Adipose tissue (tissue), 3 donors: ENCODE measurements around the gene KIF22. TPM values are rescaled to one million over a fixed set of nuclear protein-coding genes. Genes with fewer than 3 reads are reported as not detected.
"Not testable (repeated sequence)": the region's sequence is repeated elsewhere in the genome, so short reads cannot be mapped to it uniquely, and the experiment has no call there.

Experiments used
- H3K27ac ChIP-seq: one replicate; pipeline ENCODE4 v1.5.1; 2013; ENCODE audit warnings: low read depth, low read length
- WGBS, 3 donors: extraction: QIAGEN DNeasy Blood & Tissue Kit; methylation state at CpG; one replicate each; pipeline ENCODE4 v1.1.7; 2013; 5-methylcytosine and 5-hydroxymethylcytosine counted together
- polyA plus RNA-seq, 3 donors: library from polyadenylated mRNA; stranded (reverse); fragments of 200-250 nt; gene quantifications; one replicate each; pipeline ENCODE4 v1.2.3, GENCODE V29; 2013
- donor health status: healthy with polysubstance abuse.
- donor health status: Bipolar disorder and iron deficiency.
- donor health status: healthy.

The KIF22 gene
- polyA plus RNA-seq, 3 donors = 19.7 to 32.1 (median 29.8) TPM

GRCh38 chr16:29763326-29763725 is 27.2 kb upstream of the KIF22 start:
- H3K27ac ChIP-seq = no peak overlapping the region
- 74 to 90% (median 76%) methylated on average over 6 of the region's 6 CpGs for WGBS, 3 donors

DNA sequence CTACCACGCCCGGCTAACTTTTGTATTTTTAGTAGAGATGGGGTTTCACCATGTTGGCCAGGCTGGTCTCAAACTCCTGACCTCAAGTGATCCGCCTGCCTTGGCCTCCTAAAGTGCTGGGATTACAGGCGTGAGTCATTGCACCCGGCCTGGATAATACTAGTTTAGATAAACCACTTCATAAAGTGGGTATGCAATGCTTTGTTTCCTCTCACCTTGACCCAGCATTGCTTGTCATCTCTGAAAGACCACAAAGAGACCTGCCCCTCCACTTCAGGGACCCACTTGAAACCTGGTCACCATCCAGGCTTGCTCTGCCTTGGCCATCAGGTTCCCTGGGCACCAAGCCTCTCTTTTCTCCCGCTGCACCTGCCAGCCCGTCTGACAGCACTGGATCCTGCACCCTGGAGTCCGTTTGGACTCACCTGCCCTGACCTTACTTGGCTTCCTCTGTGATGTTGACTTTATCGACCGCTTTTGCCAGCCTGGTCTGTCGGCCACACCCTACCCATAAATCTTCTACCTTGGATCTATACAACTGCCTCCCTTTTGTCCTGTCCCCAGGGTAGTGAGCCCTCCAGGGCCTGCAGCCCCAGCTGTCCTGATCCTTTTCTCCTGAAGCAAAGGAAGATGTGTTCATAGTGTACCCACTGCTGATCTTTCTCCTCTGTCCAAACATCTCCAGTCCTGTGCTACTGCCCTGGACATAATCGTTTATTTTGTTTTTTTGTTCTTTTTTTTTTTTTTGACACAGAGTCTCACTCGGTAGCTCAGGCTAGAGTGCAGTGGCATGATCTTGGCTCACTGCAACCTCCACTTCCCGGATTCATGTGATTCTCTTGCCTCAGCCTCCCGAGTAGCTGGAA is 25.2 kb upstream of the KIF22 start:
- 31 to 78% (median 74%) methylated on average over 15 of the region's 15 CpGs for WGBS, 3 donors
- H3K27ac ChIP-seq = no peak overlapping the region

GRCh38 chr16:29766571-29766970 is 24.0 kb upstream of the KIF22 start:
- H3K27ac ChIP-seq = no peak overlapping the region
- 76 to 90% (median 77%) methylated on average over 3 of the region's 3 CpGs for WGBS, 3 donors

GRCh38 chr16:29767062-29767461 is 23.5 kb upstream of the KIF22 start:
- 92 to 95% (median 93%) methylated on average over 3 of the region's 3 CpGs for WGBS, 3 donors

DNA sequence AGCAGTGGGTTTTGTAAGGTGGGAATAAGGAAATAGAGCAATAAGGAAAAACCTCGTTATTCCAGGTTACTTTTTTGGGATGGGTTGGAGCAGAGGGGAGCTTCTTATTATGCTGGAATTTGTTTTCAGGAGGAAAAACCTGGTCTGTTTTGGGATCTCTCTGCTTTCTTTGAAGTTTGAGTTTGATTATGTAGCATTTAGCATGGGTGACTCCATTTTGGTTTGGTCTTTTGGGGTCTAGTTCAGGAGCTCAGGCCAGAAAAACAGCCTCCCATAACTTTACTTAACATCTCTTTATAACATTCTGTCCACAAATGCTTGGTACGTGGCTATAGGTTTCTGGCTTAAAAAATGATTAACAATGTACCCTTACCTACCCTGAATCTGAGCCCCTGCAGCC is 21.0 kb upstream of the KIF22 start:
- no peak overlapping the region for H3K27ac ChIP-seq
- 82 to 96% (median 82%) methylated on average over 2 of the region's 2 CpGs for WGBS, 3 donors

More at GRCh38 chr16:29767062-29767461, 23.5 kb upstream of the KIF22 start:
- H3K27ac ChIP-seq = no peak overlapping the region

- no peak overlapping the region for H3K27ac ChIP-seq
- WGBS, 3 donors = 67 to 85% (median 67%) methylated on average over 7 of the region's 7 CpGs
Measured at GRCh38 chr16:29770250-29770929, 20.2 kb upstream of the KIF22 start.

DNA sequence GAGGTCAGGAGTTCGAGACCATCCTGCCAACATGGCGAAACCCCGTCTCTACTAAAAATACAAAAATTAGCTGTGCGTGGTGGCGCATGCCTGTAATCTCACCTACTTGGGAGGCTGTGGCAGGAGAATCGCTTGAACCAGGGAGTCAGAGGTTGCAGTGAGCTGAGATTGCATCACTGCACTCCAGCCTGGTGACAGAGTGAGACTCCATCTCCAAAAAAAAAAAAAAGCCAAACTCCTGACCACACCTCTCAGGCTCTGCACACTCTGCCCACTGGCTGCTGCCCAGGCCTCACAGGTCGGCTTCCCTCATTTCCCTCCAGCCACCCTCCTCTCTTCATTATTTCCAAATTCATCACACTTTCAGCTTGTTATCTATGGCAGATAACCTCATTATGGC is 18.2 kb upstream of the KIF22 start:
- 78 to 85% (median 82%) methylated on average over 7 of the region's 7 CpGs for WGBS, 3 donors
- H3K27ac ChIP-seq = not testable (repeated sequence)

DNA sequence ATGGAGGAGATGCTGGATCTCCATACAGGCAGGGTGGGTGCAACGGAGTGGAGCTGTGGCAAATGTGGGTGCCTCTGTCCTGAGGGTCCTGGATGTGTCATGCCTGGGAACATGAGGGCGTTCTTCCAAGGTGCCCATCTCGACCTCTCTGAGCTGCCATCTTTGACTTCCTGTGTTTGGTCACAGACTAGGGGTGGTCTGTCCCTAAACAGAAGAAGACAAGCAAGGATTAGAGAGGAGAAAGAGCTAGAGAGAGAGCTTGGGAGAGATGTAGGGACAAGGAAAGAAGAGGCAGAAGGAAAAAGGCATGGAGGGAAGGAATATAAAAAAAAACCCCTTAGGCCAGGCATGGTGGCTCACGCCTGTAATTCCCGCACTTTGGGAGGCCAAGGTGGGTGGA is 15.8 kb upstream of the KIF22 start:
- 90 to 95% (median 90%) methylated on average over 5 of the region's 5 CpGs for WGBS, 3 donors
- no peak overlapping the region for H3K27ac ChIP-seq

DNA sequence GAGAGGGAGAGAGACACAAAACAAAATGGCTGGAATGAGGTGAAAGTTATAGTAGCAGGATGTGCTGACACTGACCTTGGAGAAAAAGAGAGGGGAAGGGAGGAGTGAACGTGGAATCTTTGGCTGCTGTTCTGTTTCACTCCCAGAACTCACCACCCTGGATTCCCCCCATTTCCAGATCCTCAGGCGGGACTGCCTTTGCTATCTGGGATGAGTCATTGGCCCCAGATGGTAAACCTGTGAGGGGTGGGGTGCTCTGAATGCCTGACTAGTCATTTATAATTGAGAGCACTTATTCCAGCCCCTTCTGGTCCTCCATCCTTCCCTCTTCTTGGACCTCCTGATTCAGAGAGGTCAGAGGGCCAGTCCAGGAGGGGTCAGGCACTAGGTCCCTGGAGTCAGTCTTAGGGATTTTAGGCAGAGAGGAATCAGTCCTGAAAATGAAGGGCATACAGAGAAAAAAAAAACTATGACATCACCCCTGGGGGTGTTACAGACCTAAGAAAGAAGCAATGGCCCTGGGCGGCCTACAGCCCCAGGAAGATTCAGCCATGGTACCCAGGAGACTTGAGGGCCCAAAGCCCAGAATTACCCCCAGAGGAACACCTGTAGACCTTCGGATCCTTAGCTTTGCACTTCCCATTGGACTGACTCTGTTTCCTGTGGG is 14.7 kb upstream of the KIF22 start:
- 68 to 78% (median 70%) methylated on average over 4 of the region's 4 CpGs for WGBS, 3 donors
- H3K27ac ChIP-seq = no peak overlapping the region

- no peak within 1 kb of the TSS for H3K27ac ChIP-seq
- WGBS, 3 donors = 73 to 82% (median 77%) methylated on average over 10 of the region's 10 CpGs
Measured at GRCh38 chr16:29777576-29778350, 12.8 kb upstream of the KIF22 start, which contains the start of gene ZG16. ZG16 (plus strand) TSS chr16:29778256; CDS start chr16:29779267, 1,011 bp downstream.

DNA sequence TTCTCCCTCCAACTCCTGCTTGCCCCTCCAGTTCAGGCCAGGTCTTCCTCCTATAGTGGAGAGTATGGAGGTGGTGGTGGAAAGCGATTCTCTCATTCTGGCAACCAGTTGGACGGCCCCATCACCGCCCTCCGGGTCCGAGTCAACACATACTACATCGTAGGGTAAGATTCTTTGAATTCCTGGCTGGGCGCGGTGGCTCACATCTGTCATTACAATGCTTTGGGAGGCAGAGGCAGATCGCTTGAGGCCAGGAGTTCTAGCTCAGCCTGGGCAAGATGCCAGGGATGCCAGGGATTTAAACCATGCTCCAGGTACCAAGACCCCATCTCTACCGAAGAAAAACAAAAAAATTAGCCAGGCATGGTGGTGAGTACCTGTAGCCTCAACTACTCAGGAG is 11.1 kb upstream of the KIF22 start:
- no peak overlapping the region for H3K27ac ChIP-seq
- 61 to 72% (median 68%) methylated on average over 10 of the region's 10 CpGs for WGBS, 3 donors

DNA sequence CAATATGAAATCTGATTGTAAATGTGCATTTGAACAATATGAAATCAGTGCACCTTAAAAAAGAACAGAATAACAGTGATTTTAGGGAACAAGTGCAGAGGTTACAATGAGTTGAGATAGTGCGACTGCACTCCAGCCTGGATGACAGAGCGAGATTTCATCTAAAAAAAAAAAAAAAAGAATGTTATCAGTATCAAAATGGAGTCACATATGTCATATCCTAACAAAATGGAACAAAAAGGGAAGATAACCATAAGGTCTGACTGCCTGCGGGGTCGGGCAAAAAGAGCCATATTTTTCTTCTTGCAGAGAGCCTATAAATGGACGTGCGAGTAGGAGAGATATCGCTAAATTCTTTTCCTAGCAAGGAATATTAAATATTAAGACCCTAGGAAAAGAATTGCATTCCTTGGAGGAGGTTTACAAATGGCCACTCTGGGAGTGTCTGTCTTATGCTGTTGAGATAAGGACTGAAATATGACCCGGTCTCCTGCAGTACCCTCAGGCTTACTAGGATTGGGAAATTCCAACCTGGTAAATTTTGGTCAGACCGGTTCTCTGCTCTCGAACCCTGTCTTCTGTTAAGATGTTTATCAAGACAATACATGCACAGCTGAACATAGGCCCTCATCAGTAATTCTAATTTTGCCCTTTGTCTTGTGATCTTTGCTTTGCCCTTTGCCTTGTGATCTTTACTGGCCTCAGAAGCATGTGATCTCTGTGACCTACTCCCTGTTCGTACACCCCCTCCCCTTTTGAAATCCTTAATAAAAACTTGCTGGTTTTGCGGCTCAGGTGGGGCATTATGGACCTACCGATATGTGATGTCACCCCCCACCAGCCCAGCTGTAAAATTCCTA is 7.2 kb upstream of the KIF22 start:
- H3K27ac ChIP-seq = not testable (repeated sequence)
- 76 to 83% (median 80%) methylated on average over 13 of the region's 13 CpGs for WGBS, 3 donors

DNA sequence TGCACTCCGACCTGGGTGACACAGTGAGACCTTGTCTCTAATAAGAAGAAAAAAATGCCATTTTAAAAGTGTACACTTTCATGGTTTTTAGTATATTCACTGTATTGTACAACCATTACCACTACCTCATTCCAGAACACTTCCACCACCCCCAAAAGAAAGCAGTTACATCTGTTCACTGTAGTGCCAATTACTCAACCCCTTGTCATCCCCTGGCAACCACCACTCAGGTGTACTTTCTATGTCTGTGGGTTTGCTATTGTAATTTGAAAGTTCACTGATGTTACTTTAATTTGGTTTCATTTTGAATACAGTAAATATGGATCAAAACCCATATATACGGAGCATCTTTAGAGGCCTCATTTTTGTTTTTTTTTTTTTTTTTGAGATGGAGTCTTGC is 6.4 kb upstream of the KIF22 start:
- H3K27ac ChIP-seq = no peak overlapping the region
- WGBS, 3 donors = 93 to 98% (median 94%) methylated on average over 2 of the region's 2 CpGs

DNA sequence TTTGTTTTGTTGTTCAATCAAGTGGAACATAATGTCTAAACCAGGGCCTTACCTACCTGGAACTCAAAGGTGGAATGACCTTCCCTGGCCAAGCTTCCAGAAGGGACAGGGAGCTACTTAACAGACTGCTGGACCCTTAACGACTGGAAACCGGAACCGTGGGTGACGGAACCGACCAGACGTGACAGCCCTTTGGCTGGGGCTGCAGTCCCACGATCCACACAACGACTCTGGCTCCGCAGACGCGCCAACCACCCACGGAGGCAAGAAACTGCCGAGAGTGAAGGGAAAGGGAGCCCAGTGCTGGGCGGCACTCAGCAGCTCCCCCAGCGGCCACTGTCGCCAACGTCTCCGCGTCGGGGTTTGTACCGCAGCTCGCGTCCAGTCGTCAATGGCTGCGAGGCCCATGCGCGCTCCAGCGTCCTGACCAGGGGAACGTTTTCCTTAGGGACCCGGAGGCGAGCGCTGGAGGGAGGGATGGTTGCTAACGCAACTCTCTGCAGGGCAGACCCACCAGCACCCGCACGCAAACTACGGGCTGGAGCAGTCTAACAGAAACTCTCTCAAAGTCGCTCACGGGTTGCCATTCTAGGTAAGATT is 5.5 kb upstream of the KIF22 start:
- WGBS, 3 donors = 11 to 14% (median 14%) methylated on average over 38 of the region's 38 CpGs
- H3K27ac ChIP-seq = no peak overlapping the region

DNA sequence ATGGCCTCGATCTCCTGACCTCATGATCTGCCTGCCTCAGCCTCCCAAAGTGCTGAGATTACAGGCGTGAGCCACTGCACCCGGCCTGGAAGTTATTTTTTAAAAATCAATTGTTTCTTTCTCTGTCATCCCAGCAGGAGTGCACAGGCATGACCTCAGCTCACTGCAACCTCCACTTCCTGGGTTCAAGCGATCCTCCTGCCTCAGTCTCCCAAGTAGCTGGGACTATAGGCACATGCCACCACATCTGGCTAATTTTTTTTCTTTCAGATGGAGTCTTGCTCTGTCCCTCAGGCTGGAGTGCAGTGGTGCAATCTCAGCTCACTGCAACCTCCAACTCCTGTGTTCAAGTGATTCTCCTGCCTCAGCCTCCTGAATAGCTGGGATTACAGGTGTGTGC is 3.4 kb upstream of the KIF22 start:
- WGBS, 3 donors = 83 to 90% (median 90%) methylated on average over 4 of the region's 4 CpGs
- not testable (repeated sequence) for H3K27ac ChIP-seq

- no peak overlapping the region for H3K27ac ChIP-seq
- 57 to 66% (median 64%) methylated on average over 20 of the region's 20 CpGs for WGBS, 3 donors
Measured at GRCh38 chr16:29789775-29790182, 772 bp upstream of the KIF22 start.
